Stimulated activated CD8-positive, alpha-beta memory T cell treated with anti-CD3 and anti-CD28 coated beads, Interleukin-4, amount 100 ng/mL, for 48 hours (primary cell): Measurements from ENCODE around the gene YIPF2.

ENCODE experiments used
- DNase-seq: peaks from one replicate; pipeline ENCODE4 v3.0.0-alpha.2; 2020

The YIPF2 gene

DNA sequence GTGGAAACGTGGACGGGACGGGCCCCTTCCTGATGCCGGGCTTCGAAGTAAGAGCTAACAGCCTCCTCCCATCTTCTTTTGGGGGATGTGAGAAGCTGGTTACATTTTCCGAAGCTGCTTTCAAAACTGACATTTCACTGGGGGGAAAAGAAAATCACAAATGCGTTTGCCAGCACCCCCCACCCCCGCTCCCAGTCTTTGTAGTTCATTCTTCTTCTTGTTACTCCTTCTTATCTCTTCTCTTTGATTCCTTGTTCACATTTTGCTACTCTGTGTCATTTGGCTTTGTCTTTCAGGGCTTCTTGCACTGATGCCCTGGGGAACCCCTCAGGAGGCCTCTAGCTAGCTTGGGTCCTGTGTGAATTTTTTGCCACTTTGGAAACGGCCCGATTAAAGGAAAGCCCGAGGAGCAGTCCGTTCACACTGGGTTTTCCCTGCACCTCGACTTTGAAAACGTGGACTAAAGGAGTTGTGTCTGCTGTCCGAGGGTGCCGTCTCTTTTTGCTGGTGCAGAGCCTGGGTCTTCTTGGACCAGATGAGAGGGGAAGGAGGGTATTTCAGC is 55.8 kb downstream of the YIPF2 start:
- no peak for DNase-seq
